ENCODE data around the gene NLRP9.

The NLRP9 gene

GRCh38 chr19:55686311-55687050 is 51.7 kb downstream of the NLRP9 start:
- Mint-ChIP-seq H3K27me3 (no peaks in the 10 kb centered on the region), H3K27ac (peak overlapping the region; percentile 31), H3K36me3 (peaks cover 62% of the 10 kb centered on the region), H3K4me1 (peaks cover 56% of the 10 kb centered on the region), H3K9me3 (no peaks in the 10 kb centered on the region), H3K4me3 (no peak overlapping the region)
- no peak for ATAC-seq

DNA sequence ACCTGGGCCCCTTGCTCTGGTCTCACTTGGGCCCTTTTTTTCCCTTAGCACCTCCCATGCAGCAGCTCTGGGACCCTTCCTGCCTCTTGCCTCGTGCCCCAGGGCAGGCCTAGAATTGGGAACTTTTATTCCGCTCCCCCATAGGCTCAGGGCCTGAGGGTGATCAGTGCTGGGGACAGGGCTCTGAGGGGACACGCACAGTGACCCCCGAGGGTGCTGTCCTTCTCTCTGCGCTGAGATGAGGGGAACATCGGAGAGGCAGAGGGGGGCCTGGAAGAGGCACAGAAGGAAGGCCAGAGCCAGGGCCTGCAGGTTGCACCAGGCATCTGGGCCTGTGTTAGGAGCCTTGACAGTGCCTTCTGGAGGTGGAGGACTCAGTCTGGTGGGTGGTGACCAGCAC is 52.4 kb downstream of the NLRP9 start:
- Mint-ChIP-seq H3K27me3 (no peaks in the 10 kb centered on the region), H3K27ac (peak overlapping the region; percentile 31), H3K4me1 (peaks cover 58% of the 10 kb centered on the region), H3K36me3 (peaks cover 58% of the 10 kb centered on the region), H3K4me3 (no peak overlapping the region), H3K9me3 (no peaks in the 10 kb centered on the region)
- no peak for ATAC-seq

GRCh38 chr19:55684946-55685681 is 53.1 kb downstream of the NLRP9 start:
- no peaks in the 10 kb centered on the region for H3K9me3 Mint-ChIP-seq
- no peaks in the 10 kb centered on the region for H3K27me3 Mint-ChIP-seq
- peaks cover 65% of the 10 kb centered on the region for H3K4me1 Mint-ChIP-seq
- ATAC-seq, result no peak
- H3K27ac Mint-ChIP-seq, result no peak overlapping the region
- H3K4me3 Mint-ChIP-seq, result no peak overlapping the region
- peaks cover 58% of the 10 kb centered on the region for H3K36me3 Mint-ChIP-seq

- Mint-ChIP-seq H3K9me3 (no peaks in the 10 kb centered on the region), H3K27ac (no peak overlapping the region), H3K36me3 (peaks cover 60% of the 10 kb centered on the region), H3K27me3 (no peaks in the 10 kb centered on the region), H3K4me3 (no peak overlapping the region), H3K4me1 (peaks cover 67% of the 10 kb centered on the region)
- no peak for ATAC-seq
These were observed 54.5 kb downstream of the NLRP9 start for GRCh38 chr19:55683449-55684261.

DNA sequence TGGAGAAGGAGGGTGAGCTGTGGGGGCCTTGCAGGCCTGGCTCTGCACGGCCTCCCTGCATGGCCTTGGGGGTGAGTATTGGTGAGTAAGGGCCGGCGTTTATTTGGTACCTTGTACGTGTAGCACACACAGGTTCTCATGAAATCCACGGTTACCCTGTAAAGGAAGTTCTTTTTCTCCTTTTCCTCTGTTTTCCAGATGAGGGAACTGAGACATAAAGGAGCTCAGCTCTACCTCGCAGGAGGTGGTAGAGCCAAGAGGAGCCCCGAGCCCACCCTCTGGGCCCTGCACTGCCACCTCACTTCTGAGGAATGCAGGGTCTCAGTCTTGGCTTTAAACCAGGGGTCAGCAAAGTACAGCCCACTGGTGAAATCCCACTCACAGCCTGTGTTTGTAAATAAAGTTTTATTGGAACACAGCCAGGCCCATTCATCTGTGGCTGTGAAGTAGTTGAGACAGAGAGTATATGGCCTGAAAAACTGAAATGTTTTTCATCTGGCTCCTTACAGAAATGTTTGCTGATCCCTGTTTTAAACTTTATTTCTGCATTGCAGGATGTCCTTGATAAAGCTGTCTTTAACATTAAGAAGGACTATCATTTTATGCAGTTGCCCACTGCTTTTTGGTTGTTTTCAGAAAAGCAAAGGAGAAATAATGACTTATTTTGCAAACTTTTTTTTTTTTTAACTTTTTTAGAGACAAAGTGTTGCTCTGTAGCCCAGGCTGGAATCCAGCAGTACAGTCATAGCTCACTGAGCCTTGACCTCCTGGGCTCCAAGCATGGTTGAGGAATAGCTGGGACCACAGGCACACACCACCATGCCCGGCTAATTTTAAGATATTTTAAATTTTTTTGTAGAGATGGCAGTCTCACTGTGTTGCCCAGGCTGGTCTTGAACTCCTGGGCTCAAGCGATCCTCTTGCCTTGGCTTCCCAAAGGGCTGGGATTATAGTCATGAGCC is 56.8 kb downstream of the NLRP9 start:
- Mint-ChIP-seq H3K9me3 (no peaks in the 10 kb centered on the region), H3K27ac (no peak overlapping the region), H3K36me3 (peaks cover 62% of the 10 kb centered on the region), H3K27me3 (no peaks in the 10 kb centered on the region), H3K4me1 (peaks cover 67% of the 10 kb centered on the region), H3K4me3 (no peak overlapping the region)
- ATAC-seq, result no peak

GRCh38 chr19:55680339-55681130 is 57.7 kb downstream of the NLRP9 start:
- ATAC-seq, result no peak
- Mint-ChIP-seq H3K4me1 (peaks cover 65% of the 10 kb centered on the region), H3K4me3 (peak overlapping the region; percentile 22), H3K27ac (no peak overlapping the region), H3K27me3 (no peaks in the 10 kb centered on the region), H3K36me3 (peaks cover 56% of the 10 kb centered on the region), H3K9me3 (no peaks in the 10 kb centered on the region)

DNA sequence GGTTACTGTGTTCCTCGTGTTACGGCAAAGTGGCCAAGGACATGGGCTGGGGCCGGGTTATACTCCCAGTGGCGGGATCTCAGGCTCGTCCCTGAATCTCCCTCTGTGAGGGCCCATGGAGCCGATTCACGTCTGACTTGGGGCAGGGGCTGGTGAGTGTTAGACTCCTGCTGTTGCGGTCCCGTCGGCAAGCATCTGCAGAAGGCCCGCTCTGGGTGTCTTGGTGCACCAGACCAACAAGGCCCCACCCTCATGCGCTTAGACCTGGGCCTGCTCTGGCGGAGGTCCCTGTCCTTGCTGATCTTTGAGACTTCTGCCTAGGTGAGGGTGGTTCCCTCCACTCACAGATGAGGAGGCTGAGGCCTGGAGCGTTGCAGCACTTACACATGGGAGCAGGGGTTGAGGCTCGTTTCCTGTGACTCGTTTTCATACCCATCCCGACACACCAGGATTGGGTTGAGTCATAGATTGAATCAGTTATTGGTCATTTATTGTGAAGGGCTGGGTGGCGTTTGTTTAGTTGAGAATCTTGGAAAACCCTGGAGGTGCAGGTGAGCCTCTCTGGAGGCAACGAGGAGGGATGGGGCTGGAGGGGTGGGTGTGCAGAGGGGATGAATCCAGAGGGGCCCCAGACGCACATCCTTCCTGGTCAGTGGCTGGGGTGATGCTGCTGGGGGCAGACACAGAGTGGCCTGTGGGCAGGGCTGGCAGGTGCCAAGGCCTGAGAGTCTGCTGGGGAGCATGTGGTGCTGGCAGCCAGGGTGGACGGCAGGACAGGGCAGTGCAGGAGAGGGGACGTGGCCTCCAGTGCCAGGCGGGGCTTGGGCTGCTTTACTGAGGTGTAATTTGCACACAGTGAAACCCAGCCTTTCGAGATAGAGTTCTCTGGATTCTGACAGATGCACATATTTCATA is 58.6 kb downstream of the NLRP9 start:
- ATAC-seq, result no peak
- Mint-ChIP-seq H3K36me3 (peaks cover 51% of the 10 kb centered on the region), H3K27me3 (no peaks in the 10 kb centered on the region), H3K9me3 (no peaks in the 10 kb centered on the region), H3K27ac (peak overlapping the region; percentile 94), H3K4me1 (peaks cover 60% of the 10 kb centered on the region), H3K4me3 (no peak overlapping the region)

DNA sequence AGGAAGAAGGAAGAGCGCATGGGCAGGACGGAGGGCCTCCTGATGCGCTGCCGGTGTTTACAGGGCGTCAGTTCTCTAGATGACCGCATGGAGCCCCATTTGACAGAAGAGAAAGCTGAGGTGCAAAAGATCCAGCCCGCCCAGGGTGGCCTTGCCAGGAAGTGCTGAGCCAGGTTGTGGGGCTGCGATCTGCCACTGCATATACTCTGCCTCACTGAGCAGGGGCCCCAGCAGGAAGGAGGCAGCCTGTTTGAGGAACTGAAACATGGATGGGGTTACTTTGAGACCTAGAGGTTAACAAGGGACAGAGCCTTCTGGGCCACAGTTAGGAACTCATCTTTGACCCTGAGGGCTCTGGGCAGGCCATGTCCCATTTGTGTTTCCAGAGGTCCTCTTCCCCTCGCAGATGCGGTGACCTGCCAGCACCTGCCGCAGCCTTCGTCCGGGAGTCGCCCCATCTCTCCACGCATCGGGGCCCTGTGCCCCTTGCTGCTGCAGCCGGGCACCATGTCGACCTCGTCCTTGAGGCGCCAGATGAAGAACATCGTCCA is 60.0 kb downstream of the NLRP9 start:
- peak overlapping the region; percentile 94 for H3K27ac Mint-ChIP-seq
- H3K27me3 Mint-ChIP-seq, result no peaks in the 10 kb centered on the region
- H3K4me1 Mint-ChIP-seq, result peaks cover 71% of the 10 kb centered on the region
- no peaks in the 10 kb centered on the region for H3K9me3 Mint-ChIP-seq
- peaks cover 53% of the 10 kb centered on the region for H3K36me3 Mint-ChIP-seq
- peak overlapping the region; percentile 98 for H3K4me3 Mint-ChIP-seq
- ATAC-seq, result peak; percentile 96

GRCh38 chr19:55677572-55678028 is 60.6 kb downstream of the NLRP9 start:
- Mint-ChIP-seq H3K4me1 (peaks cover 72% of the 10 kb centered on the region), H3K36me3 (peaks cover 56% of the 10 kb centered on the region), H3K9me3 (no peaks in the 10 kb centered on the region), H3K27me3 (no peaks in the 10 kb centered on the region), H3K4me3 (peak overlapping the region; percentile 98), H3K27ac (peak overlapping the region; percentile 94)
- peak; percentile 3 for ATAC-seq

DNA sequence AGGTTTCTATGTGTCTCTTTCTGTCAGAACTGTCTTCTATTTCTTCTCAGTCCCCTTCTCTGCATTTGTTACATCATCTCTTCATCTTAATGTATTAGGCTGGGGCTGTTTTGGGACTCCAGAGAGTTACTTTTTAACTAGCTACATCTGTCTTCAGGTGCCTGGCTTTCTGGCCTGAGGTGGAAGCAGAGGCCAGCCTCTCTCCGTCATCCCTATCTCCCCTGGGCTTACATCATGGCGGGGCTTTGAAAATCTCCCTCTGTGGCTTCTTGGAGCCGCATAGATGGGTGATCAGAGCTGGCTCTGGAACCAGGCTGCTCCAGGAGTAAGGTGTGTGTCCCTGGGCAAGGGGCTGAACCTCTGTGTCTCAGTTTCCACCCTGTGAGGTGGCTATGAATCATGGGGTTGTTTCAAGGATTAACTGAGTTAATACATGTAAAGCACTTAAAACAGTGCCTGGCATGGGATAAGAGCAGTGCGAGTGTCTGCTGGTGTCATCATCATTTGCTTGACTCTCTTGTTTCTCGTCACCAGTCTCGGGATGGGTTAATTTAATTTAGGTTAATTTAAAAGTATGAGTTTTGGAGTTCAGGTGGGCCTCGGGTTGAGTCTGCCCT is 61.2 kb downstream of the NLRP9 start:
- Mint-ChIP-seq H3K27me3 (no peaks in the 10 kb centered on the region), H3K9me3 (no peaks in the 10 kb centered on the region), H3K36me3 (peaks cover 60% of the 10 kb centered on the region), H3K27ac (peak overlapping the region; percentile 94), H3K4me1 (peaks cover 77% of the 10 kb centered on the region), H3K4me3 (peak overlapping the region; percentile 98)
- ATAC-seq, result no peak

DNA sequence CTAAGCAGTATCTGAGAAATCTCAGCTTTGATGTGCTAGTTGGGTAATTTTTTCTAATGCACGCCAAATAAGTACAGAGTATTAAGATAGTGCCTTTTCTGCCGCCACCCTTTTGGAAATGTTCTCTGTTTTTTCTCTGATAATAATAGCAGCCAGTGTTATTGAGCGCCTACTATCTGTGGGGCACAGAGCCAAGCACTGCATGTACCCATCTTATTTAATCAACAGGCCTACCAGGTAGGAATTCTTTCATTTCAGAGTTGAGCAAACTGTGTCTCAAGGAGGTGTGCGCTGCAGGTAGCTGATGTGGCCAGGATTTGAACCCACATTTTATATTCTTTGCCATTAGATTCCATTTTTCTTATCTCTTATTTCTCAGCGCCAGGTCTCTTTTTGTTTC is 61.8 kb downstream of the NLRP9 start:
- no peaks in the 10 kb centered on the region for H3K9me3 Mint-ChIP-seq
- peaks cover 65% of the 10 kb centered on the region for H3K36me3 Mint-ChIP-seq
- peak overlapping the region; percentile 98 for H3K4me3 Mint-ChIP-seq
- no peaks in the 10 kb centered on the region for H3K27me3 Mint-ChIP-seq
- peak overlapping the region; percentile 94 for H3K27ac Mint-ChIP-seq
- H3K4me1 Mint-ChIP-seq, result peaks cover 82% of the 10 kb centered on the region
- no peak for ATAC-seq

- ATAC-seq, result no peak
- Mint-ChIP-seq H3K9me3 (no peaks in the 10 kb centered on the region), H3K27me3 (no peaks in the 10 kb centered on the region), H3K27ac (peak overlapping the region; percentile 94), H3K4me1 (peaks cover 85% of the 10 kb centered on the region), H3K36me3 (peaks cover 68% of the 10 kb centered on the region), H3K4me3 (peak overlapping the region; percentile 98)
These were observed 62.4 kb downstream of the NLRP9 start for GRCh38 chr19:55675661-55676354.

Measured in stimulated activated memory B cell treated with anti-CD40 and anti-IgM and Interleukin-4, amounts not matched to agents 10 μg/mL and 1 μg/mL and 100 μg/mL, for 72 hours (primary cell).